IMR-90 (cell line): ENCODE measurements around the gene PTPRK. TPM values are rescaled to one million over a fixed set of nuclear protein-coding genes. Genes with fewer than 3 reads are reported as not detected.

Experiments used
- ATAC-seq: fragments of 200-7000 bp; cut with Tn5 transposase; 2 replicates; pipeline ENCODE4 v1.9.1; 2020; ENCODE audit warnings: low read depth, mild to moderate bottlenecking, moderate library complexity
- BruUV-seq: library from RNA; stranded (reverse); fragments of 400-500 nt; replicated peaks from 2 replicates; lab custom pipeline; 2021; lab: Mats Ljungman, UMichigan
- CTCF ChIA-PET: fragments of 300-600 bp; formaldehyde crosslinking; extraction: SDS; loops from one replicate; lab custom pipeline; 2021; ENCODE audit warnings: antibody characterized with exemption; lab: Yijun Ruan, JAX
- POLR2A ChIA-PET: fragments of 300-600 bp; sonication (Branson Sonifier 250); formaldehyde crosslinking; loops from one replicate; lab custom pipeline; 2022; ENCODE audit warnings: antibody characterized with exemption; ENCODE audit not compliant: unreplicated experiment; lab: Charles Lee
- DNase-seq: peaks from one replicate; pipeline ENCODE4 v3.0.0; 2013
- H2AFZ ChIP-seq: replicated peaks from 2 replicates; pipeline ENCODE3; 2013; ENCODE audit warnings: low read length, mild to moderate bottlenecking; ENCODE audit not compliant: poor library complexity
- H2AK5ac ChIP-seq: 2 replicates; pipeline ENCODE4 v1.6.1; 2013; ENCODE audit warnings: low read depth, low read length, inconsistent platforms
- H2AK9ac ChIP-seq: replicated peaks from 2 replicates; pipeline ENCODE3; 2013; ENCODE audit warnings: mild to moderate bottlenecking, low read depth, low read length, moderate library complexity; ENCODE audit not compliant: poor library complexity
- H2BK120ac ChIP-seq: 2 replicates; pipeline ENCODE4 v1.6.1; 2013; ENCODE audit warnings: low read depth, low read length, inconsistent platforms
- H2BK15ac ChIP-seq: 3 replicates; pipeline ENCODE4 v1.6.1; 2013; ENCODE audit warnings: low read depth, low read length, inconsistent platforms
- H2BK20ac ChIP-seq: 2 replicates; pipeline ENCODE4 v1.6.1; 2013; ENCODE audit warnings: low read depth, mild to moderate bottlenecking, inconsistent platforms, low read length, moderate library complexity
- H2BK5ac ChIP-seq: 2 replicates; pipeline ENCODE4 v1.6.1; 2013; ENCODE audit warnings: mild to moderate bottlenecking, low read depth, low read length, inconsistent platforms; ENCODE audit not compliant: poor library complexity, severe bottlenecking
- H3K14ac ChIP-seq: replicated peaks from 2 replicates; pipeline ENCODE4 v1.6.1; 2013; ENCODE audit warnings: low read depth, low read length, inconsistent platforms
- H3K18ac ChIP-seq: 2 replicates; pipeline ENCODE4 v1.6.1; 2013; ENCODE audit warnings: low read depth, low read length, control low read depth
- H3K23ac ChIP-seq: 2 replicates; pipeline ENCODE4 v1.6.1; 2013; ENCODE audit warnings: low read depth, low read length, inconsistent platforms
- H3K27ac ChIP-seq: 2 replicates; pipeline ENCODE4 v1.5.1; 2013; ENCODE audit warnings: mild to moderate bottlenecking, control low read depth, low read length; ENCODE audit not compliant: insufficient read depth
- H3K27me3 ChIP-seq: 2 replicates; pipeline ENCODE4 v1.6.1; 2013; ENCODE audit warnings: low read length; ENCODE audit not compliant: control insufficient read depth, insufficient read depth
- H3K36me3 ChIP-seq: 2 replicates; pipeline ENCODE4 v1.6.1; 2013; ENCODE audit warnings: low read length, mixed read lengths; ENCODE audit not compliant: control insufficient read depth, insufficient read depth
- H3K4ac ChIP-seq: 2 replicates; pipeline ENCODE4 v1.6.1; 2013; ENCODE audit warnings: low read depth, low read length, inconsistent platforms
- H3K4me1 ChIP-seq: 2 replicates; pipeline ENCODE4 v1.6.1; 2013; ENCODE audit warnings: low read length, mixed read lengths; ENCODE audit not compliant: control insufficient read depth, insufficient read depth
- H3K4me2 ChIP-seq: 2 replicates; pipeline ENCODE4 v1.6.1; 2013; ENCODE audit warnings: low read depth, mild to moderate bottlenecking, control low read depth, low read length, moderate library complexity
- H3K4me3 ChIP-seq: 2 replicates; pipeline ENCODE4 v1.5.1; 2013; ENCODE audit warnings: low read depth, mild to moderate bottlenecking, control low read depth, low read length, moderate library complexity; ENCODE audit not compliant: insufficient read depth
- H3K56ac ChIP-seq: 2 replicates; pipeline ENCODE4 v1.6.1; 2013; ENCODE audit warnings: low read length, inconsistent platforms; ENCODE audit not compliant: insufficient read depth; ENCODE audit errors: extremely low read depth
- H3K79me1 ChIP-seq, 2 experiments: 2 replicates each; pipeline ENCODE4 v1.6.1; 2013; ENCODE audit warnings: low read length in 2 of 2, inconsistent platforms in 1 of 2, low read depth in 1 of 2
- H3K9ac ChIP-seq: 2 replicates; pipeline ENCODE4 v1.6.1; 2013; ENCODE audit warnings: low read depth, low read length, control low read depth
- H3K9me1 ChIP-seq: 2 replicates; pipeline ENCODE4 v1.6.1; 2013; ENCODE audit warnings: low read length, inconsistent platforms; ENCODE audit not compliant: insufficient read depth
- H3K9me3 ChIP-seq: 2 replicates; pipeline ENCODE4 v1.6.1; 2013; ENCODE audit warnings: low read length; ENCODE audit not compliant: control insufficient read depth, insufficient read depth
- H4K20me1 ChIP-seq: 2 replicates; pipeline ENCODE4 v1.6.1; 2013; ENCODE audit warnings: low read length, inconsistent platforms; ENCODE audit not compliant: insufficient read depth
- H4K5ac ChIP-seq: 2 replicates; pipeline ENCODE4 v1.6.1; 2013; ENCODE audit warnings: mild to moderate bottlenecking, low read depth, low read length, control low read depth
- H4K8ac ChIP-seq, 2 experiments: 2 replicates each; pipeline ENCODE4 v1.6.1; 2013; ENCODE audit warnings: low read depth in 2 of 2, low read length in 2 of 2, control low read depth in 1 of 2, inconsistent platforms in 1 of 2
- H4K91ac ChIP-seq: 2 replicates; pipeline ENCODE4 v1.6.1; 2013; ENCODE audit warnings: low read depth, low read length, inconsistent platforms; ENCODE audit not compliant: insufficient read depth
- BHLHE40 ChIP-seq: fragments of 150-350 bp; IDR thresholded peaks from 2 replicates; pipeline ENCODE4 v1.6.1; 2016; ENCODE audit warnings: mild to moderate bottlenecking, low read depth, low read length
- CEBPB ChIP-seq: IDR thresholded peaks from 2 replicates; pipeline ENCODE4 v1.6.1; 2012; ENCODE audit warnings: low read depth, low read length, improper control_type of control experiment
- CHD1 ChIP-seq: IDR thresholded peaks from 2 replicates; pipeline ENCODE4 v1.6.1; 2012; ENCODE audit warnings: low read depth, low read length, improper control_type of control experiment
- FOS ChIP-seq: fragments of 150-350 bp; IDR thresholded peaks from 2 replicates; pipeline ENCODE4 v1.6.1; 2016; ENCODE audit warnings: low read depth, low read length
- MAFK ChIP-seq: IDR thresholded peaks from 2 replicates; pipeline ENCODE4 v1.6.1; 2012; ENCODE audit warnings: low read depth, low read length, improper control_type of control experiment
- MAZ ChIP-seq: IDR thresholded peaks from 2 replicates; pipeline ENCODE4 v1.6.1; 2012; ENCODE audit warnings: low read depth, mild to moderate bottlenecking, low read length, improper control_type of control experiment, moderate library complexity, borderline replicate concordance
- MXI1 ChIP-seq: IDR thresholded peaks from 2 replicates; pipeline ENCODE4 v1.6.1; 2012; ENCODE audit warnings: low read depth, mild to moderate bottlenecking, low read length, moderate library complexity, borderline replicate concordance
- NFE2L2 ChIP-seq: fragments of 150-350 bp; IDR thresholded peaks from 2 replicates; pipeline ENCODE4 v1.6.1; 2016; ENCODE audit warnings: low read depth, mild to moderate bottlenecking, low read length
- POLR2A ChIP-seq: IDR thresholded peaks from 2 replicates; pipeline ENCODE4 v1.6.1; 2012; ENCODE audit warnings: mild to moderate bottlenecking, low read depth, low read length
- RCOR1 ChIP-seq: IDR thresholded peaks from 2 replicates; pipeline ENCODE4 v1.6.1; 2012; ENCODE audit warnings: mild to moderate bottlenecking, low read length, improper control_type of control experiment; ENCODE audit not compliant: insufficient replicate concordance
- RFX5 ChIP-seq: IDR thresholded peaks from 2 replicates; pipeline ENCODE4 v1.8.0; 2012; ENCODE audit warnings: low read depth, mild to moderate bottlenecking, low read length, moderate library complexity
- SMC3 ChIP-seq: fragments of 150-350 bp; IDR thresholded peaks from 2 replicates; pipeline ENCODE4 v1.6.1; 2016; ENCODE audit warnings: low read depth, mild to moderate bottlenecking, antibody characterized with exemption, low read length, moderate library complexity
- WGBS, 2 experiments: methylation state at CpG; one replicate each; pipeline versions ENCODE4 v1.1.5 to v1.1.7; 2013; ENCODE audit warnings: missing lambda C conversion rate in 2 of 2; ENCODE audit not compliant: insufficient read length in 1 of 2; ENCODE audit errors: extremely low coverage in 2 of 2; 5-methylcytosine and 5-hydroxymethylcytosine counted together
- dilution Hi-C: fragments of 300-500 bp; cut with HindIII; formaldehyde crosslinking; loops from one replicate; pipeline ENCODE4 v1.14.3; 2018; ENCODE audit warnings: low sequenced_read_pairs; ENCODE audit not compliant: unreplicated experiment
- in situ Hi-C: fragments of 300-500 bp; cut with MboI; formaldehyde crosslinking; loops from 3 replicates; pipeline ENCODE4 v1.14.3; 2019; ENCODE audit warnings: low sequenced_read_pairs, inconsistent platforms, mixed read lengths
- intact Hi-C: fragments of 100-400 bp; cut with micrococcal nuclease; formaldehyde crosslinking; loops from 2 replicates; pipeline ENCODE4 v1.10.0; 2022
- polyA plus RNA-seq, 3 experiments: library from polyadenylated mRNA; depleted of rRNA; stranded (reverse); fragments of >200 nt; gene quantifications; 2 replicates each; pipeline ENCODE4 v1.2.3, GENCODE V29; 2012; ENCODE audit warnings: low replicate concordance in 1 of 3
- total RNA-seq: library from RNA; depleted of rRNA; stranded (reverse); fragments of >200 nt; gene quantifications from 2 replicates; pipeline ENCODE4 v1.2.3, GENCODE V29; 2012
- TF ChIP-seq, protein P1 (sequence below): fragments of 150-350 bp; IDR thresholded peaks from 2 replicates; pipeline ENCODE4 v1.6.1; 2016; ENCODE audit warnings: low read depth, mild to moderate bottlenecking, low read length, moderate library complexity, borderline replicate concordance
- TF ChIP-seq, protein P2 (sequence below): conservative IDR thresholded peaks from 2 replicates; pipeline ENCODE4 v1.5.1; 2012; ENCODE audit warnings: mild to moderate bottlenecking, low read depth, low read length, improper control_type of control experiment
- TF ChIP-seq, protein P3 (sequence below): fragments of 150-350 bp; IDR thresholded peaks from 2 replicates; pipeline ENCODE4 v1.6.1; 2017; ENCODE audit warnings: mild to moderate bottlenecking, antibody characterized with exemption, low read length, low read depth

PTPRK gene
- total and polyA plus RNA-seq, 2 of the 4 experiments (the other 2 are of a cell fraction) = 18.0 to 80.8 TPM

DNA sequence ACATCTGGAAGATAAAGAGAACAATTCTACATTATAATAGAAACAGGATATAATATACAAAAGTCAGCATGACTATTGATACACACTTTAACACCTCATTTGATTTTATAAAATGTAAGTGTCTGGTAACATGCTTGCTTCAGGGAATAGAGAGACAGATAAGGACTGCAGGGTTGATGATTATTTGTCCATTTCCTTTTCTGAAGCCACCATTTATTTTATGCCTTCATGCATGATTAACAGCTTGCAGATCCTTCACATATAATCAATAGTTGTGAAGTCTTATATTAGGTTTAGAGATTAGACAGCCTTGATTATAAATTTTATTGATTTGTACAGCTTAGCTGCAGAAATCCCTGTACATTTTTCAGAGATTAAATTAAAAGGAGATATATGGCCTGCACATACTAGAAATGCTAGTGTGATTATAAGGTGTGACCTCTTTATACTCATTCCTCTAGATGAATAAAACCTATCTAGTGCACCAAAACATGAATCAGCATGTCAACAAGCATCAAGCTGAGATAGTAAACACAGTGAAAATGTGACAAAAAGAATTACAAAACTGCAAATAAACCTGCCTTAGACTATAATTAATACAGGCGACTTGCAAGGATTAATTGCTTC is 420.7 kb downstream of the PTPRK start:
- no peaks in the 10 kb centered on the region; the same call in 1 of the 2 replicates for H3K36me3 ChIP-seq
- H2AFZ ChIP-seq = no peak overlapping the region
- H4K91ac ChIP-seq = no peak overlapping the region
- 0 out of 2 replicates have a peak, but pooled peaks cover 3% of the 10 kb centered on the region for H3K4me1 ChIP-seq
- no peak overlapping the region for H2BK15ac ChIP-seq
- H2BK20ac ChIP-seq = no peak overlapping the region
- H2AK5ac ChIP-seq = no peak overlapping the region
- no peak overlapping the region for H3K56ac ChIP-seq
- TF ChIP-seq CEBPB (no peak), POLR2A (no peak), CHD1 (no peak), RFX5 (no peak), MXI1 (no peak), MAFK (no peak), RCOR1 (no peak), BHLHE40 (no peak), NFE2L2 (no peak), MAZ (no peak), FOS (no peak), SMC3 (no peak)
- TF ChIP-seq, protein P1, sequence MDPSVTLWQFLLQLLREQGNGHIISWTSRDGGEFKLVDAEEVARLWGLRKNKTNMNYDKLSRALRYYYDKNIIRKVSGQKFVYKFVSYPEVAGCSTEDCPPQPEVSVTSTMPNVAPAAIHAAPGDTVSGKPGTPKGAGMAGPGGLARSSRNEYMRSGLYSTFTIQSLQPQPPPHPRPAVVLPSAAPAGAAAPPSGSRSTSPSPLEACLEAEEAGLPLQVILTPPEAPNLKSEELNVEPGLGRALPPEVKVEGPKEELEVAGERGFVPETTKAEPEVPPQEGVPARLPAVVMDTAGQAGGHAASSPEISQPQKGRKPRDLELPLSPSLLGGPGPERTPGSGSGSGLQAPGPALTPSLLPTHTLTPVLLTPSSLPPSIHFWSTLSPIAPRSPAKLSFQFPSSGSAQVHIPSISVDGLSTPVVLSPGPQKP = no peak
- TF ChIP-seq, protein P2, sequence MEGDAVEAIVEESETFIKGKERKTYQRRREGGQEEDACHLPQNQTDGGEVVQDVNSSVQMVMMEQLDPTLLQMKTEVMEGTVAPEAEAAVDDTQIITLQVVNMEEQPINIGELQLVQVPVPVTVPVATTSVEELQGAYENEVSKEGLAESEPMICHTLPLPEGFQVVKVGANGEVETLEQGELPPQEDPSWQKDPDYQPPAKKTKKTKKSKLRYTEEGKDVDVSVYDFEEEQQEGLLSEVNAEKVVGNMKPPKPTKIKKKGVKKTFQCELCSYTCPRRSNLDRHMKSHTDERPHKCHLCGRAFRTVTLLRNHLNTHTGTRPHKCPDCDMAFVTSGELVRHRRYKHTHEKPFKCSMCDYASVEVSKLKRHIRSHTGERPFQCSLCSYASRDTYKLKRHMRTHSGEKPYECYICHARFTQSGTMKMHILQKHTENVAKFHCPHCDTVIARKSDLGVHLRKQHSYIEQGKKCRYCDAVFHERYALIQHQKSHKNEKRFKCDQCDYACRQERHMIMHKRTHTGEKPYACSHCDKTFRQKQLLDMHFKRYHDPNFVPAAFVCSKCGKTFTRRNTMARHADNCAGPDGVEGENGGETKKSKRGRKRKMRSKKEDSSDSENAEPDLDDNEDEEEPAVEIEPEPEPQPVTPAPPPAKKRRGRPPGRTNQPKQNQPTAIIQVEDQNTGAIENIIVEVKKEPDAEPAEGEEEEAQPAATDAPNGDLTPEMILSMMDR = no peak
- TF ChIP-seq, protein P3, sequence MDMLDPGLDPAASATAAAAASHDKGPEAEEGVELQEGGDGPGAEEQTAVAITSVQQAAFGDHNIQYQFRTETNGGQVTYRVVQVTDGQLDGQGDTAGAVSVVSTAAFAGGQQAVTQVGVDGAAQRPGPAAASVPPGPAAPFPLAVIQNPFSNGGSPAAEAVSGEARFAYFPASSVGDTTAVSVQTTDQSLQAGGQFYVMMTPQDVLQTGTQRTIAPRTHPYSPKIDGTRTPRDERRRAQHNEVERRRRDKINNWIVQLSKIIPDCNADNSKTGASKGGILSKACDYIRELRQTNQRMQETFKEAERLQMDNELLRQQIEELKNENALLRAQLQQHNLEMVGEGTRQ = no peak
- H2AK9ac ChIP-seq = no peak overlapping the region
- H4K8ac ChIP-seq = no peak overlapping the region
- peaks cover 4% of the 10 kb centered on the region; the same call in 1 of the 2 replicates for H3K9me1 ChIP-seq
- no peak overlapping the region for H3K4ac ChIP-seq
- H3K9ac ChIP-seq = no peak overlapping the region
- H3K4me3 ChIP-seq = no peak overlapping the region
- H2BK120ac ChIP-seq = no peak overlapping the region
- WGBS, 2 experiments = no CpG with 5 or more reads among the region's 1 CpG
- H3K27me3 ChIP-seq = no peaks in the 10 kb centered on the region
- no peaks in the 10 kb centered on the region; the same call in 1 of the 2 replicates for H4K20me1 ChIP-seq
- ATAC-seq = no peak
- H3K27ac ChIP-seq = no peak overlapping the region
- dilution Hi-C loops (no loop called here), in situ Hi-C loops (no loop called here), intact Hi-C loops (no loop called here)
- no peak overlapping the region for H3K23ac ChIP-seq
- DNase-seq = no peak
- ChIA-PET CTCF (no interaction called here), POLR2A (no interaction called here)
- peaks cover 4 to 5% of the 10 kb centered on the region in 2 experiments; a peak in 2 of 4 replicates for H3K79me1 ChIP-seq
- no peak overlapping the region for H4K5ac ChIP-seq
- H3K14ac ChIP-seq = no peak overlapping the region
- BruUV-seq = no TSS peak
- H3K4me2 ChIP-seq = no peak overlapping the region
- H2BK5ac ChIP-seq = no peak overlapping the region
- H3K18ac ChIP-seq = no peak overlapping the region
- no peaks in the 10 kb centered on the region for H3K9me3 ChIP-seq
